A549 (cell line): ENCODE results near the gene RPS6KB1. TPM values are rescaled to one million over a fixed set of nuclear protein-coding genes. Genes with fewer than 3 reads are reported as not detected.

Experiments used
- ATAC-seq, 2 experiments: fragments of 200-7000 bp in 1 of 2; fragments of >200 bp in 1 of 2; cut with Nextera tagmentation in 1 of 2; cut with Tn5 transposase in 1 of 2; 3 replicates each; pipeline versions ENCODE4 v1.8.0 to v1.9.1; 2018 to 2020; ENCODE audit warnings: mild to moderate bottlenecking in 1 of 2, moderate library complexity in 1 of 2
- CTCF ChIA-PET: fragments of 300-600 bp; sonication (Branson Sonifier 250); formaldehyde crosslinking; extraction: SDS; loops from one replicate; lab custom pipeline; 2021; ENCODE audit warnings: antibody characterized with exemption, inconsistent platforms; lab: Yijun Ruan, JAX
- POLR2A ChIA-PET: fragments of 350-600 bp; formaldehyde crosslinking; extraction: SDS; loops from one replicate; lab custom pipeline; 2021; ENCODE audit warnings: antibody characterized with exemption, inconsistent platforms; lab: Yijun Ruan, JAX
- DNase-seq, 2 experiments: peaks; one replicate each; pipeline versions ENCODE4 v3.0.0 to v3.0.0-alpha.2; 2011 to 2016; ENCODE audit warnings: low read depth in 1 of 2, low spot score in 1 of 2
- FAIRE-seq: peaks from 2 replicates; lab custom pipeline; 2011; peaks lifted over from hg19 to GRCh38; lab: Jason Lieb, UNC
- H3K27ac ChIP-seq, 2 experiments: fragments of >200 bp; sonication (Bioruptor Twin); formaldehyde crosslinking; 3 replicates each; pipeline ENCODE4 v1.5.1; 2016 to 2017
- H3K4me1 ChIP-seq: fragments of >200 bp; sonication (Bioruptor Twin); formaldehyde crosslinking; 3 replicates; pipeline ENCODE4 v1.6.1; 2016
- H3K4me2 ChIP-seq: fragments of >200 bp; sonication (Bioruptor Twin); formaldehyde crosslinking; 3 replicates; pipeline ENCODE4 v1.6.1; 2016
- H3K4me3 ChIP-seq: fragments of >200 bp; sonication (Bioruptor Twin); formaldehyde crosslinking; 3 replicates; pipeline ENCODE4 v1.5.1; 2016
- H3K9me3 ChIP-seq: fragments of >200 bp; sonication (Bioruptor Twin); formaldehyde crosslinking; 3 replicates; pipeline ENCODE4 v1.6.1; 2016
- CHD2 ChIP-seq: fragments of 150-350 bp; IDR thresholded peaks from 2 replicates; pipeline ENCODE4 v1.6.1; 2014; ENCODE audit warnings: low read length; ENCODE audit not compliant: partially characterized antibody
- CHD4 ChIP-seq: fragments of 200-600 bp; sonication (generic); IDR thresholded peaks from 2 replicates; pipeline ENCODE4 v1.6.1; 2016; ENCODE audit warnings: antibody characterized with exemption, mild to moderate bottlenecking, borderline replicate concordance
- CTCF ChIP-seq: fragments of >200 bp; sonication (Bioruptor Twin); formaldehyde crosslinking; IDR thresholded peaks from 3 replicates; pipeline ENCODE4 v1.5.1; 2016
- E2F6 ChIP-seq: IDR thresholded peaks from 2 replicates; pipeline ENCODE4 v1.6.1; 2012; ENCODE audit warnings: low read depth, borderline replicate concordance
- EHF ChIP-seq: fragments of 250-450 bp; sonication (Bioruptor Pico); IDR thresholded peaks from 2 replicates; pipeline ENCODE4 v1.5.0; 2020; ENCODE audit warnings: mild to moderate bottlenecking
- EHMT2 ChIP-seq: fragments of 200-600 bp; sonication (generic); IDR thresholded peaks from 2 replicates; pipeline ENCODE4 v1.6.1; 2016; ENCODE audit warnings: antibody characterized with exemption, low read depth, mild to moderate bottlenecking, moderate library complexity
- FOSL2 ChIP-seq, 2 experiments: fragments of 450-650 bp in 1 of 2; fragments of >200 bp in 1 of 2; sonication (Bioruptor Twin) in 1 of 2; formaldehyde crosslinking; IDR thresholded peaks; 2 replicates each; pipeline versions ENCODE4 v1.5.0 to v1.6.1; 2016 to 2020; ENCODE audit warnings: mild to moderate bottlenecking in 1 of 2, moderate library complexity in 1 of 2
- GATA3 ChIP-seq: IDR thresholded peaks from 2 replicates; pipeline ENCODE4 v1.6.1; 2012; ENCODE audit warnings: borderline replicate concordance
- JUN ChIP-seq, 2 experiments: fragments of >200 bp; sonication (Bioruptor Twin); formaldehyde crosslinking; IDR thresholded peaks; 2 replicates in 1 of 2; 3 replicates in 1 of 2; pipeline ENCODE4 v1.6.1; 2016 to 2017
- KDM5A ChIP-seq: fragments of 200-600 bp; sonication (generic); IDR thresholded peaks from 2 replicates; pipeline ENCODE4 v1.6.1; 2016; ENCODE audit warnings: antibody characterized with exemption, mild to moderate bottlenecking
- MAFK ChIP-seq: fragments of 450-650 bp; IDR thresholded peaks from 2 replicates; pipeline ENCODE4 v1.6.1; 2014; ENCODE audit not compliant: partially characterized antibody
- MAX ChIP-seq: IDR thresholded peaks from 2 replicates; pipeline ENCODE4 v1.6.1; 2012
- MYC ChIP-seq: IDR thresholded peaks from 2 replicates; pipeline ENCODE4 v1.6.1; 2012; ENCODE audit warnings: mild to moderate bottlenecking, inconsistent platforms, low read length, improper control_type of control experiment, borderline replicate concordance
- NFE2L2 ChIP-seq: fragments of 150-350 bp; conservative IDR thresholded peaks from 2 replicates; pipeline ENCODE4 v1.6.1; 2014; ENCODE audit warnings: low read length
- NR3C1 ChIP-seq: fragments of >200 bp; sonication (Bioruptor Twin); formaldehyde crosslinking; IDR thresholded peaks from 3 replicates; pipeline ENCODE4 v1.6.1; 2017
- POLR2AphosphoS2 ChIP-seq: conservative IDR thresholded peaks from 2 replicates; pipeline ENCODE4 v1.6.1; 2012; ENCODE audit warnings: low read length, improper control_type of control experiment, inconsistent platforms
- RAD21 ChIP-seq, 2 experiments: fragments of >200 bp in 1 of 2; sonication (Bioruptor Twin) in 1 of 2; formaldehyde crosslinking in 1 of 2; IDR thresholded peaks in 1 of 2; conservative IDR thresholded peaks in 1 of 2; 2 replicates in 1 of 2; 3 replicates in 1 of 2; pipeline ENCODE4 v1.6.1; 2012 to 2018; ENCODE audit warnings: inconsistent platforms in 1 of 2
- RARB ChIP-seq: fragments of 250-450 bp; sonication (Bioruptor Pico); IDR thresholded peaks from 2 replicates; pipeline ENCODE4 v1.8.0; 2021; ENCODE audit warnings: mild to moderate bottlenecking, moderate library complexity
- RFX5 ChIP-seq: fragments of 450-650 bp; IDR thresholded peaks from 2 replicates; pipeline ENCODE4 v1.7.1; 2014; ENCODE audit warnings: antibody characterized with exemption, mild to moderate bottlenecking, moderate library complexity
- SMC3 ChIP-seq: fragments of >200 bp; sonication (Bioruptor Twin); formaldehyde crosslinking; IDR thresholded peaks from 3 replicates; pipeline ENCODE4 v1.6.1; 2018; ENCODE audit warnings: inconsistent platforms
- USF2 ChIP-seq: fragments of 450-650 bp; IDR thresholded peaks from 2 replicates; pipeline ENCODE4 v1.6.1; 2014; ENCODE audit warnings: antibody characterized with exemption
- ZC3H11A ChIP-seq: fragments of 450-650 bp; IDR thresholded peaks from 2 replicates; pipeline ENCODE4 v1.6.1; 2014; ENCODE audit warnings: antibody characterized with exemption, mild to moderate bottlenecking
- ZFP36 ChIP-seq: fragments of 450-650 bp; IDR thresholded peaks from 2 replicates; pipeline ENCODE4 v1.6.1; 2014; ENCODE audit warnings: borderline replicate concordance; ENCODE audit not compliant: partially characterized antibody
- WGBS: methylation state at CpG from one replicate; pipeline ENCODE4 v1.1.6; 2017; ENCODE audit errors: missing lambda C conversion rate; 5-methylcytosine and 5-hydroxymethylcytosine counted together
- polyA plus RNA-seq, 4 experiments: library from polyadenylated mRNA; depleted of rRNA in 3 of 4; stranded (reverse); fragments of >200 nt; fragmentation: RNase III in 1 of 4; extraction: RNeasy Plus Mini Kit Qiagen cat#74134 plus additional on column Dnase treatment in 1 of 4; gene quantifications; 2 replicates in 3 of 4; 3 replicates in 1 of 4; pipeline ENCODE4 v1.2.3, GENCODE V29; 2011 to 2017

Gene RPS6KB1
- polyA plus RNA-seq, 2 of the 4 experiments (the other 2 are of a cell fraction), result 57.3 to 81.7 TPM

GRCh38 chr17:59907467-59907866 is 14.5 kb downstream of the RPS6KB1 start:
- no peak overlapping the region for H3K27ac ChIP-seq
- H3K4me3 ChIP-seq, result no peak overlapping the region
- DNase-seq (no peak), ATAC-seq (no peak), FAIRE-seq (no peak)
- no peaks in the 10 kb centered on the region for H3K4me1 ChIP-seq
- TF ChIP-seq MAX, result no peak
- TF ChIP-seq FOSL2 (IDR thresholded peaks at IDR 0.05), result no peak
- no peak for TF ChIP-seq FOSL2 (CRISPR knock-in tag; IDR thresholded peaks at IDR 0.05)
- no peak for TF ChIP-seq MAFK
- TF ChIP-seq ZC3H11A, result no peak
- TF ChIP-seq MYC, result no peak
- TF ChIP-seq USF2, result no peak
- TF ChIP-seq EHF, result no peak
- TF ChIP-seq NFE2L2, result no peak
- no peak for TF ChIP-seq RFX5
- no peak for TF ChIP-seq EHMT2
- no peak for TF ChIP-seq NR3C1
- TF ChIP-seq CHD4, result no peak
- WGBS, result 84% methylated on average over 3 of the region's 3 CpGs
- CTCF ChIA-PET, result interaction anchor here (0.6 to 6.0 kb wide), 7 partner anchors 7 to 564 kb away, joined by 3 to 51 read pairs (median 3); no protein-coding TSS in a partner anchor
- POLR2A ChIA-PET, result no interaction called here
- H3K4me2 ChIP-seq, result no peak overlapping the region
- H3K9me3 ChIP-seq, result no peaks in the 10 kb centered on the region

GRCh38 chr17:59914274-59914854 is 21.4 kb downstream of the RPS6KB1 start:
- CTCF ChIA-PET, result interaction anchor here (0.6 to 5.3 kb wide), 37 partner anchors 10 to 549 kb away, joined by 3 to 51 read pairs (median 5); partner anchors contain the start of gene RPS6KB1
- Histone ChIP-seq H3K9me3 (no peaks in the 10 kb centered on the region), H3K4me1 (peaks cover 3% of the 10 kb centered on the region; the same call in 1 of the 3 replicates), H3K27ac (no peak overlapping the region)
- TF ChIP-seq MYC, result no peak
- TF ChIP-seq MAX, result no peak
- TF ChIP-seq POLR2AphosphoS2, result no peak
- TF ChIP-seq E2F6, result no peak
- peak; percentile 88 for TF ChIP-seq CTCF
- TF ChIP-seq RARB, result no peak
- no peak for TF ChIP-seq KDM5A
- TF ChIP-seq RFX5, result no peak
- TF ChIP-seq JUN (IDR thresholded peaks at IDR 0.05), result no peak
- TF ChIP-seq ZFP36, result no peak
- TF ChIP-seq RAD21 (conservative IDR thresholded peaks at IDR 0.05 in 1 of 2, IDR thresholded peaks at IDR 0.05 in 1 of 2), result peak; percentile 52 to 63
- TF ChIP-seq ZC3H11A, result no peak
- TF ChIP-seq SMC3, result peak; percentile 70
- no peak for TF ChIP-seq GATA3
- TF ChIP-seq CHD2, result no peak
- TF ChIP-seq, all 56 proteins: peak for 3
- FAIRE-seq (peak; percentile 56), DNase-seq (peak; percentile 52 to 78), ATAC-seq (peak; percentile 62 to 81; a peak in 3 of 6 replicates)
- WGBS, result 79% methylated on average over 1 of the region's 1 CpG
- no peak overlapping the region for H3K4me2 ChIP-seq
- H3K4me3 ChIP-seq, result no peak overlapping the region
- POLR2A ChIA-PET, result no interaction called here
